Measurements from ENCODE around the gene EML6. TPM values are rescaled to one million over a fixed set of nuclear protein-coding genes. Genes with fewer than 3 reads are reported as not detected.
A peak's percentile ranks its signal among the peaks of the same experiment; 100 is the strongest.

EML6 gene
- total and polyA plus RNA-seq, 2 donors (not counting 1 experiment from before 2014, with no cell fraction given) = 0.34 to 1.3 TPM

DNA sequence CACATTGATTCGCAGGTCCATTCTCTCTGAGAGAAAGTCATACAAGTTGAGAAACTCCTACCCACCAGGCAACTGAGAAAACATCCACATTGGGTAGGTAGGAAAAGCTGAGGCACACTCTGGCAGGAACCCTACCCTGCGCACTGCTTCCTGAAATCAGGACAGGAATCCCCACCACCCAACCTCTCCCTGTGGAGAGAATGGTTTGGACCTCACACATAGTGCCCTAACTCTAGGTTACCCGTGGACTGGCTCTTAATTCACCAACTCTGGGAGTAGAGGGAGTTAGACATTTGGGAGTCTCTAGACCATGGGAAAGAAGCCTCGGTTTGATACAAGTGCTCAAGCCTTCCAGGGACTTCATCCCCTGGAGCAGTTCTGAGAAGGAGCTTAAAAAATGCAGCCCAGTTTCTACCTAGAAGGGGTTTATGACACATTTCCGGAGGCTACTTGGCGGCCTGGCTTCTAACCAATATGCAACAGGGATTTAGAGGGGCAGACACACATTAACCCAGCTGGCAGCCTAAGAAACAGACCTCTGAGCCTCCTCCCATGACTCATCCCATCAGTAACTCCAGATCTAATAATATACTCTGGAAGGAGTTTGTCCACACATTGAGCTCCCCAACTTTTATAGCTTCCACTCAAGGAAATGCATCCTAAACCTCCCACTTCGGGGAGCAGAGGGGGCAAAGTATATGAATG lies 136.7 kb downstream of the EML6 start:
- no peak overlapping the region for H3K27ac ChIP-seq (ENCODE audit: insufficient read depth, low read length)
- DNase-seq (ENCODE audit: low read depth in 2 of 2) = peak; percentile 57 to 98
- no peaks in the 10 kb centered on the region for H3K79me2 ChIP-seq (ENCODE audit: control insufficient read depth, insufficient read depth, low read length)
- no peaks in the 10 kb centered on the region for H3K9me3 ChIP-seq (ENCODE audit: control insufficient read depth, insufficient read depth, low read depth, low read length)
- no peak overlapping the region for H2AFZ ChIP-seq (ENCODE audit: low read length)
- H4K20me1 ChIP-seq (ENCODE audit: control insufficient read depth, extremely low read depth, insufficient read depth, low read length) = no peaks in the 10 kb centered on the region
- peaks cover 2% of the 10 kb centered on the region for H3K4me1 ChIP-seq (ENCODE audit: control insufficient read depth, extremely low read depth, insufficient read depth, low read length)
- H3K36me3 ChIP-seq (ENCODE audit: control insufficient read depth, insufficient read depth, low read length) = no peaks in the 10 kb centered on the region
- no peak overlapping the region for H3K4me2 ChIP-seq (ENCODE audit: extremely low read depth, insufficient read depth, low read length)
- H3K27me3 ChIP-seq (ENCODE audit: control insufficient read depth, insufficient read depth, low read length) = no peaks in the 10 kb centered on the region
- no peak overlapping the region for H3K4me3 ChIP-seq (replicated peaks in 1 of 4; ENCODE audit: control extremely low read depth in 1 of 4, insufficient read depth in 1 of 4, low read depth in 3 of 4, low read length in 4 of 4)
- TF ChIP-seq, protein P1, sequence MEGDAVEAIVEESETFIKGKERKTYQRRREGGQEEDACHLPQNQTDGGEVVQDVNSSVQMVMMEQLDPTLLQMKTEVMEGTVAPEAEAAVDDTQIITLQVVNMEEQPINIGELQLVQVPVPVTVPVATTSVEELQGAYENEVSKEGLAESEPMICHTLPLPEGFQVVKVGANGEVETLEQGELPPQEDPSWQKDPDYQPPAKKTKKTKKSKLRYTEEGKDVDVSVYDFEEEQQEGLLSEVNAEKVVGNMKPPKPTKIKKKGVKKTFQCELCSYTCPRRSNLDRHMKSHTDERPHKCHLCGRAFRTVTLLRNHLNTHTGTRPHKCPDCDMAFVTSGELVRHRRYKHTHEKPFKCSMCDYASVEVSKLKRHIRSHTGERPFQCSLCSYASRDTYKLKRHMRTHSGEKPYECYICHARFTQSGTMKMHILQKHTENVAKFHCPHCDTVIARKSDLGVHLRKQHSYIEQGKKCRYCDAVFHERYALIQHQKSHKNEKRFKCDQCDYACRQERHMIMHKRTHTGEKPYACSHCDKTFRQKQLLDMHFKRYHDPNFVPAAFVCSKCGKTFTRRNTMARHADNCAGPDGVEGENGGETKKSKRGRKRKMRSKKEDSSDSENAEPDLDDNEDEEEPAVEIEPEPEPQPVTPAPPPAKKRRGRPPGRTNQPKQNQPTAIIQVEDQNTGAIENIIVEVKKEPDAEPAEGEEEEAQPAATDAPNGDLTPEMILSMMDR (conservative IDR thresholded peaks at IDR 0.05 in 1 of 2, IDR thresholded peaks at IDR 0.05 in 1 of 2; ENCODE audit: low read depth in 1 of 2, low read length in 2 of 2) = no peak
- no peak for TF ChIP-seq EZH2 (IDR thresholded peaks at IDR 0.05; ENCODE audit: low read length, missing control alignments)
- no peak overlapping the region for H3K9ac ChIP-seq (ENCODE audit: insufficient read depth, low read length)

DNA sequence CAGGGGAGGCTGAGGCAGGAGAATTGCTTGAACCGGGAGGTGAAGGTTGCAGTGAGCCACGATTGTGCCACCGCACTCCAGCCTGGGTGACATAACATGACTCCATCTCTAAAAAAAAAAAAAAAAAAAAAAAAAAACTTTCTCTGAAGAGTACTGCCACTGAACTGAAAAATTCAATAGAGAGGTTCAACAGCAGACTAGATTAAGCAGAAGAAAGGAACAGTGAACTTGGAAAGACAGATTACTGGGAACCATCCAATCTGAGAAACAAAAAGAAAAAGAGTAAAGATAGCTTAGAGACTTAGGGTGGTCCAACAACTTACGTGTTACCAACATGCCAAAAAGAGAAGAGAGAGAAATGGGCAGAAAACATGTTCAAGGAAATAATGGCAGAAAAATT lies 138.8 kb downstream of the EML6 start:
- H3K27ac ChIP-seq (ENCODE audit: insufficient read depth, low read length) = no peak overlapping the region
- no peak overlapping the region for H3K9ac ChIP-seq (ENCODE audit: insufficient read depth, low read length)
- no peak overlapping the region for H3K4me3 ChIP-seq (replicated peaks in 1 of 4; ENCODE audit: control extremely low read depth in 1 of 4, insufficient read depth in 1 of 4, low read depth in 3 of 4, low read length in 4 of 4)
- H3K36me3 ChIP-seq (ENCODE audit: control insufficient read depth, insufficient read depth, low read length) = no peaks in the 10 kb centered on the region
- no peak overlapping the region for H2AFZ ChIP-seq (ENCODE audit: low read length)
- no peak for TF ChIP-seq EZH2 (IDR thresholded peaks at IDR 0.05; ENCODE audit: low read length, missing control alignments)
- TF ChIP-seq, protein P1 (conservative IDR thresholded peaks at IDR 0.05 in 1 of 2, IDR thresholded peaks at IDR 0.05 in 1 of 2; ENCODE audit: low read depth in 1 of 2, low read length in 2 of 2) = no peak
- peaks cover 2% of the 10 kb centered on the region for H3K4me1 ChIP-seq (ENCODE audit: control insufficient read depth, extremely low read depth, insufficient read depth, low read length)
- no peaks in the 10 kb centered on the region for H3K27me3 ChIP-seq (ENCODE audit: control insufficient read depth, insufficient read depth, low read length)
- no peaks in the 10 kb centered on the region for H3K79me2 ChIP-seq (ENCODE audit: control insufficient read depth, insufficient read depth, low read length)
- H3K4me2 ChIP-seq (ENCODE audit: extremely low read depth, insufficient read depth, low read length) = no peak overlapping the region
- H3K9me3 ChIP-seq (ENCODE audit: control insufficient read depth, insufficient read depth, low read depth, low read length) = no peaks in the 10 kb centered on the region
- DNase-seq (ENCODE audit: low read depth in 2 of 2) = no peak
- no peaks in the 10 kb centered on the region for H4K20me1 ChIP-seq (ENCODE audit: control insufficient read depth, extremely low read depth, insufficient read depth, low read length)

DNA sequence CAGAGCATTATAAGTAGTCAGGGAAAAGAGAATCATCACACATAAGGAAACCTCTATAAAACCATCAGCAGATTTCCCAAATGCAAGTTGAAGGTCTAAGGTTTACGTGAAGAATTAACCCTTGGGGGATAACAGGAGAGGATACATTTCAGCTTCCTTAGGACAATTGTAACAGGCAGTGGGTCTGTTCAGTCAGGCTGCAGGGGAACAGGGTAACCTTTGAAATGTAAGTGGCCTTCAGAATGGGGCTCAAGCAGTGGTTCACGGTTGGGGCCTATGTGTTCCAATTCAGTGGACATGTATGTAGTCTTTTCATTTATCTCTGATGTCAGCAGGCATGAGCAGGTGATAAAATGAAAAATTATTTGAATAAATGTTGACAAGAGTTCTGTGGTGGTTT lies 139.3 kb downstream of the EML6 start:
- Histone ChIP-seq H3K27me3 (ENCODE audit: control insufficient read depth, insufficient read depth, low read length) (no peaks in the 10 kb centered on the region), H3K9me3 (ENCODE audit: control insufficient read depth, insufficient read depth, low read depth, low read length) (no peaks in the 10 kb centered on the region), H3K4me2 (ENCODE audit: extremely low read depth, insufficient read depth, low read length) (no peak overlapping the region), H3K27ac (ENCODE audit: insufficient read depth, low read length) (no peak overlapping the region), H3K79me2 (ENCODE audit: control insufficient read depth, insufficient read depth, low read length) (no peaks in the 10 kb centered on the region), H3K36me3 (ENCODE audit: control insufficient read depth, insufficient read depth, low read length) (no peaks in the 10 kb centered on the region), H3K4me1 (ENCODE audit: control insufficient read depth, extremely low read depth, insufficient read depth, low read length) (peaks cover 2% of the 10 kb centered on the region), H3K9ac (ENCODE audit: insufficient read depth, low read length) (no peak overlapping the region), H3K4me3 (replicated peaks in 1 of 4; ENCODE audit: control extremely low read depth in 1 of 4, insufficient read depth in 1 of 4, low read depth in 3 of 4, low read length in 4 of 4) (no peak overlapping the region), H2AFZ (ENCODE audit: low read length) (no peak overlapping the region), H4K20me1 (ENCODE audit: control insufficient read depth, extremely low read depth, insufficient read depth, low read length) (no peaks in the 10 kb centered on the region)
- no peak for TF ChIP-seq EZH2 (IDR thresholded peaks at IDR 0.05; ENCODE audit: low read length, missing control alignments)
- TF ChIP-seq, protein P1 (conservative IDR thresholded peaks at IDR 0.05 in 1 of 2, IDR thresholded peaks at IDR 0.05 in 1 of 2; ENCODE audit: low read depth in 1 of 2, low read length in 2 of 2) = no peak
- no peak for DNase-seq (ENCODE audit: low read depth in 2 of 2)

Measured in fibroblast of lung (primary cell).